Activated CD4-positive, alpha-beta memory T cell treated with anti-CD3 and anti-CD28 coated beads for 36 hours (primary cell): ENCODE results near the gene ZNF546. TPM values are rescaled to one million over a fixed set of nuclear protein-coding genes. Genes with fewer than 3 reads are reported as not detected.
"Not testable (repeated sequence)": the region's sequence is repeated elsewhere in the genome, so short reads cannot be mapped to it uniquely, and the experiment has no call there.

ENCODE experiments used
- CTCF ChIA-PET: fragments of 350-600 bp; sonication (Branson Sonifier 250); formaldehyde crosslinking; loops from one replicate; lab custom pipeline; 2021; ENCODE audit warnings: antibody characterized with exemption, inconsistent platforms; lab: Charles Lee
- POLR2A ChIA-PET: fragments of 350-600 bp; sonication (Branson Sonifier 250); formaldehyde crosslinking; loops from one replicate; lab custom pipeline; 2021; ENCODE audit warnings: antibody characterized with exemption; lab: Charles Lee
- DNase-seq: peaks from one replicate; pipeline ENCODE4 v3.0.0-alpha.2; 2020
- H3K27ac Mint-ChIP-seq: one replicate; pipeline ENCODE4 v1.8.0; 2021; ENCODE audit warnings: mixed read lengths
- H3K27me3 Mint-ChIP-seq: one replicate; pipeline ENCODE4 v1.8.0; 2021; ENCODE audit warnings: mixed read lengths
- H3K36me3 Mint-ChIP-seq: one replicate; pipeline ENCODE4 v1.8.0; 2021; ENCODE audit warnings: mixed read lengths
- H3K4me1 Mint-ChIP-seq: one replicate; pipeline ENCODE4 v1.8.0; 2021; ENCODE audit warnings: low read depth, mixed read lengths
- H3K4me3 Mint-ChIP-seq: one replicate; pipeline ENCODE4 v1.8.0; 2021; ENCODE audit warnings: mild to moderate bottlenecking, mixed read lengths
- H3K9me3 Mint-ChIP-seq: one replicate; pipeline ENCODE4 v1.8.0; 2021; ENCODE audit warnings: mixed read lengths
- intact Hi-C: fragments of 100-400 bp; cut with micrococcal nuclease; formaldehyde crosslinking; loops from one replicate; pipeline ENCODE4 v1.15.1; 2023
- total RNA-seq, 2 experiments: library from RNA; stranded (reverse); gene quantifications; one replicate each; pipeline ENCODE4 v1.2.3, GENCODE V29; 2021

Gene ZNF546
- total RNA-seq, 2 experiments from 2014 or later = 4.2 to 5.5 TPM

DNA sequence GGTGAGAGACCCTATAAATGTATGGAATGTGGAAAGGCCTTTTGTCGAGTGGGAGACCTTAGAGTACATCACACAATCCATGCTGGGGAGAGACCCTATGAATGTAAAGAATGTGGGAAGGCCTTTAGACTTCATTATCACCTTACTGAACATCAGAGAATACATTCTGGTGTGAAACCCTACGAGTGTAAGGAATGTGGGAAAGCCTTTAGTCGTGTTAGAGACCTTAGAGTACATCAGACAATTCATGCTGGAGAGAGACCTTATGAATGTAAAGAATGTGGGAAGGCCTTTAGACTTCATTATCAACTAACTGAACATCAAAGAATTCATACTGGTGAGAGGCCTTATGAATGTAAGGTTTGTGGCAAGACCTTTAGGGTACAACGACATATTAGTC is 17.1 kb downstream of the ZNF546 start:
- intact Hi-C loops = no loop called here
- Mint-ChIP-seq H3K4me1 (no peaks in the 10 kb centered on the region), H3K4me3 (no peak overlapping the region), H3K36me3 (peaks cover 74% of the 10 kb centered on the region), H3K27me3 (no peaks in the 10 kb centered on the region), H3K27ac (no peak overlapping the region), H3K9me3 (peaks cover 67% of the 10 kb centered on the region)
- ChIA-PET POLR2A (no interaction called here), CTCF (no interaction called here)
- no peak for DNase-seq

DNA sequence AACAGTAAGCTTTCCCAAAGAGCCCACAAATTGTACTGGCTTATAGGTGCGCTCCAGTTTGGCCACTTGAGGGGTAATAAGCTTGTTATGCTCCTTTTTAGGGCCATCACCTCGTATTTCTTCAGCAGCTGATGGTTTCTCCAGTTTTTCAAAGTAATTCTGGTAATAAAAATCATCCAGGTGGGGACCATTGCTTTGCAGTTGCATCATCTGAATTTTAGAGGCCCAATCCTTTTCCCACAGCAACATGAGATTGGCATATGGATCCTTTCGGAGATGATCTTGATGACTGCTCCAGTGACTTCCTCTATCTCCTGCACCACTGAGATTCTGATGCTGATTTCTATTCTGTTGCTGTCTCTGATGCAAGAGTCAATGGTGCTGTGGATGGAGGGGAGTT is 27.1 kb downstream of the ZNF546 start:
- peaks cover 36% of the 10 kb centered on the region for H3K36me3 Mint-ChIP-seq

DNA sequence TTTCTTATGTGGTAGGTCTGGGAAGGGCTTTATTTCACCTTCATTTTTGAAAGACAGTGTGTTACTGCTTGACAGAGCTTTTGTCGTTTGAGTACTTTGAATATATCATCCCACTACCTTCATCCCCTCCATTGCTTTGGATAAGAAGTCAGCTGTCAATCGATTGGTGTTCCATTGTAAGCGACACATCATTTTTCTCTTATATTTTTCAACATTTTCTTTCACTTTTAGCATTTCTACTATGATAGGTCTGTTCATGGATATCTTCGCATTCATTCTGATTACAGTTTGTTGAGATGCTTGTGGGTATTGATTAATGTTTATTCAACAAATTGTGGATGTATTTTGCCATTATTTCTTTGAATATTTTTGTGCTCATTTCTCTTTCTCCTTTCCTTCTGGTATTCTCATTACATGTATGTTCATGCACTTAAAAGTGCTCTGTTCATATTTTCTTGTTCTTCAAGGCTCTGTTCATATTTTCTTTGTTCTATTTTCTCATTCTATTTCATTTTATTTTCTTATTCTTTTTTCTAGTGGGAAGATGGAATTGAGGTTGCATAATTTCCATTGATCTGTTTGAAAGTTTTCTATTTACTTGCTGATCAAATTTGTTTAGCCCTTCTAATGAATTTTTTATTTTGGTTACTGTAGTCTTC is 29.2 kb downstream of the ZNF546 start:
- intact Hi-C loops = no loop called here
- CTCF ChIA-PET = no interaction called here
- Mint-ChIP-seq H3K9me3 (peaks cover 77% of the 10 kb centered on the region), H3K27me3 (no peaks in the 10 kb centered on the region), H3K4me1 (no peaks in the 10 kb centered on the region), H3K27ac (no peak overlapping the region), H3K4me3 (no peak overlapping the region), H3K36me3 (peaks cover 44% of the 10 kb centered on the region)
- POLR2A ChIA-PET = no interaction called here
- DNase-seq = no peak

More for the DNA sequence above, 27.1 kb downstream of the ZNF546 start:
- DNase-seq = no peak
- Mint-ChIP-seq H3K27ac (no peak overlapping the region), H3K4me1 (no peaks in the 10 kb centered on the region), H3K9me3 (peaks cover 77% of the 10 kb centered on the region), H3K4me3 (no peak overlapping the region), H3K27me3 (no peaks in the 10 kb centered on the region)
- intact Hi-C loops = no loop called here
- ChIA-PET CTCF (no interaction called here), POLR2A (no interaction called here)

DNA sequence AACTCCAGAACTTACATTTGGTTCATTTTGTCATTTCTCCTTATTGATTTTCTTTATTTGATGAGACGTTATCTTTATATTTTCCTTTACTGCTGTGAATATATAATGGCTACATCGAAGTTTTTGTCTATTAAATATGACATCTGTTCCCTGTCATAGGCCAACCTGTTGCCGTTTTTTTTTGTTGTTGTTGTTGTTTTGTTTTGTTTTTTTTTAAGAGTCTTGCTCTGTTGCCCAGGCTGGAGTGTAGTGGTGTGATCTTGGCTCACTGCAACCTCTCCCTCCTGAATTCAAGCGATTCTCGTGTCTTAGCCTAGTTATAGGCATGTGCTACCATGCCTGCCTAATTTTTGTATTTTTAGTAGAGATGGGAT is 29.7 kb downstream of the ZNF546 start:
- intact Hi-C loops = no loop called here
- Mint-ChIP-seq H3K27me3 (no peaks in the 10 kb centered on the region), H3K27ac (no peak overlapping the region), H3K4me3 (no peak overlapping the region), H3K4me1 (no peaks in the 10 kb centered on the region), H3K9me3 (peaks cover 78% of the 10 kb centered on the region), H3K36me3 (peaks cover 45% of the 10 kb centered on the region)
- CTCF ChIA-PET = no interaction called here
- no peak for DNase-seq
- POLR2A ChIA-PET = no interaction called here

DNA sequence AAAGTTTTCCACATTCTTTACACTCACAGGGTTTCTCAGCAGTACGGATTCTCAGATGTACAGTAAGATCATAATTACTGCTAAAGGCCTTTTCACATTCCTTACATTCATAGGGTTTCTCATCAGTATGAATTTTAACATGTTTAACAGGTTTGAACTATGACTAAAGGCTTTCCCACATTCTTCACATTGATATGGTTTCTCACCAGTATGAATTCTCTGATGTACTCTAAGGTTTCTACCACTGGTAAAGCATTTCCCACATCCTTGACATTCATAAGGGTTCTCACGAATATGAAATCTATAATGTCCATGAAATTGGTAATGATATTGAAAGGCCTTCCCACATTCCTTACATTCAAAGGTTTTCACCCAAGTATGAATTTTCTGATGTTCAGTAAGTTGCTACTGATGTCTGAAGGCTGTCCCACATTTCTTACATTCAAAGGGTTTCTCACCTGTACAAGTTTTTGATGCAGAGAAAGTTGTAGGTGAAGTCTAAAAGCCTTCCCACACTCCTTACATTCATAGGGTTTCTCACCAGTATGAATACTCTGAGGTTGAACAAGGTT is 37.2 kb downstream of the ZNF546 start:
- POLR2A ChIA-PET = no interaction called here
- CTCF ChIA-PET = no interaction called here
- Mint-ChIP-seq H3K27ac (no peak overlapping the region), H3K4me3 (no peak overlapping the region), H3K9me3 (peaks cover 80% of the 10 kb centered on the region), H3K27me3 (no peaks in the 10 kb centered on the region), H3K36me3 (peaks cover 45% of the 10 kb centered on the region), H3K4me1 (no peaks in the 10 kb centered on the region)
- DNase-seq = no peak
- intact Hi-C loops = no loop called here

DNA sequence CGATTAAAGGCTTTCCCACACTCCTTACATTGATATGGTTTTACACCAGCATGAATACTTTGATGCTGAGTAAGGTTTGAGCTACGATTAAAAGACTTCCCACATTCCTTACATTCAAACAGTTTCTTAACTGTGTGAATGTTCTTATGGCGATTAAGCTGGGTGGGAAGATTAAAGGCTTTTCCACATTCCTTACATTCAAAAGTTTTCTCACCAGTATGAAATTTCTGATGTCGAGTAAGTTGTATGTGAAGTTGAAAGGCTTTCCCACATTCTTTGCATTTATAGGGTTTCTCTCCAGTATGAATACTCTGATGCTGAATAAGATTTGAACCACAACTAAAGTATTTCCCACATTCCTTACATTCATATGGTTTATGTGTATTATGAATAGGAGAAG is 39.1 kb downstream of the ZNF546 start:
- Mint-ChIP-seq H3K9me3 (peaks cover 67% of the 10 kb centered on the region), H3K36me3 (peaks cover 37% of the 10 kb centered on the region), H3K27ac (no peak overlapping the region), H3K4me3 (no peak overlapping the region), H3K4me1 (no peaks in the 10 kb centered on the region), H3K27me3 (no peaks in the 10 kb centered on the region)
- intact Hi-C loops = no loop called here
- CTCF ChIA-PET = no interaction called here
- POLR2A ChIA-PET = interaction anchor here (0.6 kb wide), 1 partner anchor 662 kb away, joined by 4 read pairs; no protein-coding TSS in a partner anchor
- no peak for DNase-seq

DNA sequence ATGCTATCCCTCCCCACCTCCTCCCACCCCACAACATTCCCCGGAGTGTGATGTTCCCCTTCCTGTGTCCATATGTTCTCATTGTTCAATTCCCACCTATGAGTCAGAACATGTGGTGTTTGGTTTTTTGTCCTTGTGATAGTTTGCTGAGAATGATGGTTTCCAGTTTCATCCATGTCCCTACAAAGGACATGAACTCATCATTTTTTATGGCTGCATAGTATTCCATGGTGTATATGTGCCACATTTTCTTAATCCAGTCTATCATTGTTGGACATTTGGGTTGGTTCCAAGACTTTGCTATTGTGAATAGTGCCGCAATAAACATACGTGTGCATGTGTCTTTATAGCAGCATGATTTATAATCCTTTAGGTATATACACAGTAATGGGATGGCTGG is 41.2 kb downstream of the ZNF546 start:
- H3K27ac Mint-ChIP-seq, DNase-seq, H3K27me3 Mint-ChIP-seq, H3K4me3 Mint-ChIP-seq, POLR2A ChIA-PET, CTCF ChIA-PET, intact Hi-C loops, H3K4me1 Mint-ChIP-seq: not testable (repeated sequence)
- Mint-ChIP-seq H3K36me3 (peaks cover 37% of the 10 kb centered on the region), H3K9me3 (peaks cover 65% of the 10 kb centered on the region)

DNA sequence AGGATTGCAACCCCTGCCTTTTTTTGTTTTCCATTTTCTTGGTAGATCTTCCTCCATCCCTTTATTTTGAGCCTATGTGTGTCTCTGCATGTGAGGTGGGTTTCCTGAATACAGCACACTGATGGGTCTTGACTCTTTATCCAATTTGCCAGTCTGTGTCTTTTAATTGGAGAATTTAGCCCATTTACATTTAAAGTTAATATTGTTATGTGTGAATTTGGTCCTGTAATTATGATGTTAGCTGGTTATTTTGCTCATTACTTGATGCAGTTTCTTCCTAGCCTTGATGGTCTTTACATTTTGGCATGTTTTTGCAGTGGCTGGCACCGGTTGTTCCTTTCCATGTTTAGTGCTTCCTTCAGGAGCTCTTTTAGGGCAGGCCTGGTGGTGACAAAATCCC is 44.9 kb downstream of the ZNF546 start:
- H3K4me1 Mint-ChIP-seq, H3K27ac Mint-ChIP-seq, intact Hi-C loops, H3K4me3 Mint-ChIP-seq, POLR2A ChIA-PET, CTCF ChIA-PET, DNase-seq, H3K27me3 Mint-ChIP-seq: not testable (repeated sequence)
- Mint-ChIP-seq H3K36me3 (peaks cover 56% of the 10 kb centered on the region), H3K9me3 (peaks cover 57% of the 10 kb centered on the region)

DNA sequence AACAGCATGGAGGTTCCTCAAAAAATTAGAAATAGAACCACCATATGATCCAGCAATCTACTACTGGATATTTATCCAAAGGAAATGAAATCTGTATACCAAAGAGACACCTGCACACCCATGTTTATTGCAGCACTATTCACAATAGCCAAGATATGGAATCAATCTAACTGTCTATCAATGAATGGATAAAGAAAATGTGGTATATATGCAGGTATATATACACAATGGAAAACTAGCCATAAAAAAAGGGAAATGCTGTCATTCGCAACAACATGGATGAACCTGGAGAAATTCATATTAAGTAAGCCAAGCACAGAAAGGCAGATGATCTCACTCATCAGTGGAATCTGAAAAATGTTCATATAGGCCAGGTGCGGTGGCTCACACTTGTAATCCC is 56.6 kb downstream of the ZNF546 start:
- ChIA-PET POLR2A (no interaction called here), CTCF (no interaction called here)
- Mint-ChIP-seq H3K36me3 (peaks cover 32% of the 10 kb centered on the region), H3K27me3 (no peaks in the 10 kb centered on the region), H3K4me1 (peaks cover 38% of the 10 kb centered on the region), H3K27ac (no peak overlapping the region), H3K9me3 (peaks cover 6% of the 10 kb centered on the region), H3K4me3 (no peak overlapping the region)
- no peak for DNase-seq
- intact Hi-C loops = no loop called here

DNA sequence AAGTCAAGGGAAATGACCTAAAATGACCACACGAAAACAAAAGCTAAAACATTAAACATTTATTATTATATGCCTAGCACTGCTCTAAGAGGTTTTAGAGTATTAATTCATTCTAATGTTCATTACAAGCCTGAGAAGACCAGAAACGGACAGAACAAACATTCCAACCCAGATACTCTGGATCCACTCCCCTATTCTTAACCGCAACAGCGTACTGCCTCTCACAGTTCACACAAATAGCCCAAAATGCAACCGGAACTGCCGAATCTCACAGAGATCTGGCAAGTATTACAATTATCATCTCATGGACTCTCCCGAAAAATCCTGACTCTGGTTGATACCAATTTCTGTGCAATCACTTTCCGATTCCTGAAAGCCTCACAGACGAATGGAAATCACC is 57.8 kb downstream of the ZNF546 start:
- peaks cover 1% of the 10 kb centered on the region for H3K27me3 Mint-ChIP-seq
- DNase-seq = no peak
- intact Hi-C loops = no loop called here
- H3K4me3 Mint-ChIP-seq = peak overlapping the region; percentile 99
- POLR2A ChIA-PET = interaction anchor here (1.0 to 2.7 kb wide), 2 partner anchors 84 to 209 kb away, joined by 3 to 13 read pairs; partner anchors contain the start of genes FBL and PSMC4
- peaks cover 28% of the 10 kb centered on the region for H3K36me3 Mint-ChIP-seq
- H3K27ac Mint-ChIP-seq = no peak overlapping the region
- CTCF ChIA-PET = no interaction called here
- peaks cover 38% of the 10 kb centered on the region for H3K4me1 Mint-ChIP-seq
- peaks cover 13% of the 10 kb centered on the region for H3K9me3 Mint-ChIP-seq

DNA sequence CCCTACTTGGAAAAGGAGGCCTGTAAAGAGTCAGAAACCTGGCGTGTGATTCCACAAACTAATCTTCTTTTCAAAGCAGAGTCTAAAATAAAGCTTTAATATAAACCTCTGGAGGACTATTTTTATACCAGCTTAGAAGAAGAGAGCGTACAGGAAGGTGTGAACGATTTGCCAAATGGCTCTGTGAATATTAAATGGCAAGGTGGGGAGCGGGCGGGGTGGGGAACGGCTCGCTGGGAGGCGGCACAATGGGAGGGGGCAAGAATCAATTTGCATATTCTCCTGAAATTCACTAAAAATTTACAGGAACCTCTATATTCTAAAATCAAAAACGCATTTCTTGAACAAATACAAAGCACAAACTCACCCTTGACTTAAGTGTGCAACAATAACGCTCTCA is 58.2 kb downstream of the ZNF546 start:
- CTCF ChIA-PET = interaction anchor here (1.2 kb wide), 1 partner anchor 85 kb away, joined by 7 read pairs; the partner anchor contains the start of gene PSMC4
- peak overlapping the region; percentile 99 for H3K4me3 Mint-ChIP-seq
- POLR2A ChIA-PET = interaction anchor here (0.5 to 2.7 kb wide), 4 partner anchors 29 to 209 kb away, joined by 3 to 13 read pairs (median 3); partner anchors contain the start of genes FBL and PSMC4
- H3K4me1 Mint-ChIP-seq = peaks cover 38% of the 10 kb centered on the region
- H3K27me3 Mint-ChIP-seq = peaks cover 1% of the 10 kb centered on the region
- H3K9me3 Mint-ChIP-seq = peaks cover 18% of the 10 kb centered on the region
- H3K36me3 Mint-ChIP-seq = peaks cover 28% of the 10 kb centered on the region
- no peak overlapping the region for H3K27ac Mint-ChIP-seq
- intact Hi-C loops = no loop called here
- DNase-seq = no peak

DNA sequence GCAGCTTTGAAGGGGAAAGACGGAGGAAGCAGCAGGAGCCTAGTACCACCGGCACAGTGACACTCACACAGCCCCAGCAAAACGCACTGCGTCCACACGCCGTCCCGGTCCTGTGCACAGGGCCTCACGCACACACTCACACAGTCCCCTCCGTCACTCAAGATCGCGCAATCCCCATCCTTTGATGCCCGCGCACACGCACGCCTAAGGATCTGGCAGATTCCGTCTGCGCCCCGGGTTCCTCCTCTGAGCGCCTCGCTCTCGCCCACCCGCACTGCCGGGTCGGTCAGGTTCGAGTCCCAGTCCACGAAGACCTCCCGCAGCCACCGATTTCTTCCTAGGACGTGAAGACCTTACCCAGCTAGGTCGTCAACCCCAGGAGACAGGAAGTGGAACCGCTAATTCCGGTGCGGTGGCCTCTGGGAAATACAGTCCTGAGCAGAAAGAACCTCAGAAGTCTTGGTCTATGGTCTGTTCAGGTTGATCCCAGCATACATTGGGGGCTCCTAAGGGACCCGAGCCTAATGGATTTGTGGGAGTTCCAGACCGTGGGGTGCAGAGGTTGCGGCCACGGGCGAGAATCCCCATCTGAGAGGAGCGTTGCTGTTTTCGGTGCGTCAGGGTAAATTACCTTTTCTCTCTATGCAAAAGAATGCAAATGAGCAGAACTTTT is 59.1 kb downstream of the ZNF546 start, which contains the start of gene ZNF780B:
ZNF780B (minus strand) TSS at position 400 of the 673 bp plus-strand sequence. CDS start 5,899 bp downstream, outside the sequence.
- intact Hi-C loops = loop anchor here (2.0 kb wide), 1 partner anchor 35 kb away; the partner anchor contains the start of gene ZNF780A
- peaks cover 22% of the 10 kb centered on the region for H3K36me3 Mint-ChIP-seq

More for the DNA sequence above, 59.1 kb downstream of the ZNF546 start, which contains the start of gene ZNF780B:
- H3K27me3 Mint-ChIP-seq = peaks cover 1% of the 10 kb centered on the region
- H3K9me3 Mint-ChIP-seq = peaks cover 14% of the 10 kb centered on the region
- peak within 1 kb of the TSS; percentile 93 for H3K27ac Mint-ChIP-seq
- peak; percentile 85 for DNase-seq
- peak within 1 kb of the TSS; percentile 99 for H3K4me3 Mint-ChIP-seq
- peaks cover 38% of the 10 kb centered on the region for H3K4me1 Mint-ChIP-seq
- POLR2A ChIA-PET = interaction anchor here (0.5 to 2.7 kb wide), 3 partner anchors 86 to 406 kb away, joined by 3 to 13 read pairs (median 5); partner anchors contain the start of gene PSMC4
- CTCF ChIA-PET = interaction anchor here (1.2 kb wide), 1 partner anchor 86 kb away, joined by 7 read pairs; the partner anchor contains the start of gene PSMC4
